ENCODE data around the gene RIC8B. TPM values are rescaled to one million over a fixed set of nuclear protein-coding genes. Genes with fewer than 3 reads are reported as not detected.

Gene RIC8B
- total and polyA plus RNA-seq, 2 of the 8 experiments (the other 6 are each of a cell fraction or from before 2014, with no cell fraction given), result 8.2 to 25.3 TPM

DNA sequence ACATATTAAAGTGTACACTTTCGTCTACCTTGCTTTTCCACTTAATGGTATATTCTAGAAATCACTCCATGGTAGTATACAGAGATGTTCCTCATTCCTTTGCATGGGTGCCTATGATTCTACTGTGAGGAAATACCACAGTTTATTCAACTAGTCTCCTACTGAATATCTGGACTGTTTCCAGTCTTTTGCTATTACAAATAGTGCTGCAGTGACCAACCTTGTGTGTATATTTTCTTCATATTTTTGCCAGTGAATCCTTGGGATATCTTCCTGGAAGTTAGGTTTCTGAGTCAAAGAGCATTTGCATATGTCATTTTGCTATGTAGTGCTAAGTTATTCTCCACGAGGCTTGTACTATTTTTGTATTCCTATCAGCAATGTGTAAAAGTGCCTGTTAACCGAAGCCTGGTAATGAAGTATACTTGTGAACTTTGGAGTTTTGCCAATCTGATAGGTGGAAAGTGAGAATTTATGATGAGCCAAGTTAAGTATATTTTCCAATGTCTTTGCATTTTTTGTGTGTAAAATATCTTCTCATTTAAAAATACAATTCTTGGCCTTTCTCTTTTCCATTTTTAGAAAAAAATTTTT lies 149.9 kb downstream of the RIC8B start:
- no peak for DNase-seq (ENCODE audit: low read depth in 1 of 2, low spot score in 2 of 2)
- H3K4me3 ChIP-seq (ENCODE audit: extremely low read depth in 1 of 4, insufficient read depth in 2 of 4, low read depth in 3 of 4, low read length in 4 of 4), result no peak overlapping the region
- 91% methylated on average over 3 of the region's 3 CpGs; no CpG with 5 or more reads in 1 of the 2 experiments for WGBS, 2 experiments (ENCODE audit: extremely low coverage in 1 of 2, insufficient coverage in 1 of 2, insufficient read length in 1 of 2, insufficient replicate concordance in 2 of 2, low coverage in 1 of 2, low lambda C conversion rate in 2 of 2, missing lambda C conversion rate in 1 of 2)
- no peak overlapping the region for H3K4me2 ChIP-seq (ENCODE audit: insufficient read depth in 1 of 2, low read depth in 2 of 2, low read length in 2 of 2)
- H3K14ac ChIP-seq (ENCODE audit: insufficient read length), result no peak overlapping the region
- no peak overlapping the region for H2BK5ac ChIP-seq (ENCODE audit: low read depth, low read length)
- no peaks in the 10 kb centered on the region; a peak in 2 of 7 replicates for H3K27me3 ChIP-seq (replicated peaks in 1 of 4; ENCODE audit: control insufficient read depth in 3 of 4, extremely low read depth in 1 of 4, insufficient read depth in 3 of 4, low read length in 3 of 4)
- no peaks in the 10 kb centered on the region for H3K23me2 ChIP-seq (ENCODE audit: low read depth, low read length)
- H3K9me3 ChIP-seq (ENCODE audit: insufficient read depth in 2 of 2, low read depth in 1 of 2, low read length in 1 of 2), result no peaks in the 10 kb centered on the region
- no peak overlapping the region for H3K4ac ChIP-seq (replicated peaks; ENCODE audit: insufficient read length, low read depth, low read length)
- no peak overlapping the region for H3K27ac ChIP-seq (ENCODE audit: low read depth, low read length)
- H4K8ac ChIP-seq (ENCODE audit: extremely low read depth, insufficient read depth, low read length), result no peak overlapping the region
- H3K9ac ChIP-seq (replicated peaks in 1 of 4; ENCODE audit: extremely low read depth in 1 of 4, low read depth in 3 of 4, low read length in 3 of 4), result no peak overlapping the region
- peaks cover 0 to 4% (median 1%) of the 10 kb centered on the region in 4 experiments; a peak in 4 of 7 replicates for H3K4me1 ChIP-seq (replicated peaks in 1 of 4; ENCODE audit: control insufficient read depth in 3 of 4, insufficient read depth in 4 of 4, low read length in 3 of 4)
- no peaks in the 10 kb centered on the region for H3K36me3 ChIP-seq (ENCODE audit: control insufficient read depth in 2 of 4, insufficient read depth in 4 of 4, low read length in 3 of 4)
- no peak overlapping the region for H3K23ac ChIP-seq (ENCODE audit: insufficient read length)
- H2AK5ac ChIP-seq (ENCODE audit: low read depth, low read length), result no peak overlapping the region
- H2BK12ac ChIP-seq (ENCODE audit: low read depth, low read length), result no peak overlapping the region
- no peak overlapping the region for H3K56ac ChIP-seq (replicated peaks; ENCODE audit: insufficient read length, low read depth, low read length)
- ChIA-PET CTCF (ENCODE audit: partially characterized antibody) (no interaction called here), POLR2A (ENCODE audit: partially characterized antibody) (no interaction called here)
- H4K20me1 ChIP-seq (replicated peaks in 1 of 2; ENCODE audit: control insufficient read depth in 1 of 2, insufficient read depth in 2 of 2, low read length in 2 of 2), result no peaks in the 10 kb centered on the region
- no peak overlapping the region for H4K5ac ChIP-seq (ENCODE audit: insufficient read length, low read depth, low read length)
- H3K79me1 ChIP-seq (ENCODE audit: low read depth, low read length), result no peaks in the 10 kb centered on the region
- H4K91ac ChIP-seq (replicated peaks; ENCODE audit: insufficient read length, low read length), result no peak overlapping the region
- H3K79me2 ChIP-seq (ENCODE audit: control insufficient read depth in 1 of 2, insufficient read depth in 2 of 2, low read length in 2 of 2), result no peaks in the 10 kb centered on the region
- no peak for FAIRE-seq
- H2AFZ ChIP-seq (ENCODE audit: low read length), result no peak overlapping the region
- no peak overlapping the region for H2BK20ac ChIP-seq (ENCODE audit: low read length)
- no peak overlapping the region for H2BK15ac ChIP-seq (ENCODE audit: low read length)
- H2BK120ac ChIP-seq (replicated peaks; ENCODE audit: low read depth, low read length), result no peak overlapping the region
- H3K18ac ChIP-seq (ENCODE audit: extremely low read depth, low read length), result no peak overlapping the region
- no peak for TF ChIP-seq RFX5 (IDR thresholded peaks at IDR 0.05; ENCODE audit: borderline replicate concordance, low read depth, low read length)
- TF ChIP-seq RAD21 (IDR thresholded peaks at IDR 0.05 in 1 of 2, conservative IDR thresholded peaks at IDR 0.05 in 1 of 2; ENCODE audit: low read depth in 2 of 2, low read length in 2 of 2), result no peak
- TF ChIP-seq TCF12 (IDR thresholded peaks at IDR 0.05; ENCODE audit: low read depth, low read length), result no peak
- TF ChIP-seq, protein P1, sequence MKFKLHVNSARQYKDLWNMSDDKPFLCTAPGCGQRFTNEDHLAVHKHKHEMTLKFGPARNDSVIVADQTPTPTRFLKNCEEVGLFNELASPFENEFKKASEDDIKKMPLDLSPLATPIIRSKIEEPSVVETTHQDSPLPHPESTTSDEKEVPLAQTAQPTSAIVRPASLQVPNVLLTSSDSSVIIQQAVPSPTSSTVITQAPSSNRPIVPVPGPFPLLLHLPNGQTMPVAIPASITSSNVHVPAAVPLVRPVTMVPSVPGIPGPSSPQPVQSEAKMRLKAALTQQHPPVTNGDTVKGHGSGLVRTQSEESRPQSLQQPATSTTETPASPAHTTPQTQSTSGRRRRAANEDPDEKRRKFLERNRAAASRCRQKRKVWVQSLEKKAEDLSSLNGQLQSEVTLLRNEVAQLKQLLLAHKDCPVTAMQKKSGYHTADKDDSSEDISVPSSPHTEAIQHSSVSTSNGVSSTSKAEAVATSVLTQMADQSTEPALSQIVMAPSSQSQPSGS (IDR thresholded peaks at IDR 0.05; ENCODE audit: low read length), result no peak
- no peak for TF ChIP-seq RBBP5 (IDR thresholded peaks at IDR 0.05; ENCODE audit: borderline replicate concordance, low read depth, low read length)
- TF ChIP-seq SUZ12 (IDR thresholded peaks at IDR 0.05; ENCODE audit: low read length), result no peak
- no peak for TF ChIP-seq EP300 (IDR thresholded peaks at IDR 0.05; ENCODE audit: borderline replicate concordance in 1 of 2, low read depth in 2 of 2, low read length in 2 of 2)
- no peak for TF ChIP-seq NRF1 (IDR thresholded peaks at IDR 0.05; ENCODE audit: low read depth, low read length)
- no peak for TF ChIP-seq ATF3 (IDR thresholded peaks at IDR 0.05; ENCODE audit: insufficient read depth, low read depth, low read length)
- TF ChIP-seq CHD2 (IDR thresholded peaks at IDR 0.05; ENCODE audit: low read length), result no peak
